Endothelial cell (in vitro differentiated cells): ENCODE data around the gene CA10. TPM values are rescaled to one million over a fixed set of nuclear protein-coding genes. Genes with fewer than 3 reads are reported as not detected.

Source experiments
- DNase-seq: peaks from one replicate; pipeline ENCODE4 v3.0.0; 2021; ENCODE audit warnings: low spot score
- H3K27ac Mint-ChIP-seq: one replicate; pipeline ENCODE4 v1.8.0; 2021; ENCODE audit warnings: mixed read lengths, inconsistent platforms; ENCODE audit not compliant: unreplicated experiment
- H3K27me3 Mint-ChIP-seq: one replicate; pipeline ENCODE4 v1.8.0; 2021; ENCODE audit warnings: mild to moderate bottlenecking, moderate library complexity, mixed read lengths, inconsistent platforms; ENCODE audit not compliant: unreplicated experiment
- H3K36me3 Mint-ChIP-seq: one replicate; pipeline ENCODE4 v1.8.0; 2021; ENCODE audit warnings: mild to moderate bottlenecking, low read depth, mixed read lengths, inconsistent platforms; ENCODE audit not compliant: unreplicated experiment
- H3K4me1 Mint-ChIP-seq: one replicate; pipeline ENCODE4 v1.8.0; 2021; ENCODE audit warnings: mild to moderate bottlenecking, mixed read lengths, inconsistent platforms; ENCODE audit not compliant: unreplicated experiment
- H3K4me3 Mint-ChIP-seq: one replicate; pipeline ENCODE4 v1.8.0; 2021; ENCODE audit warnings: mild to moderate bottlenecking, mixed read lengths, inconsistent platforms; ENCODE audit not compliant: unreplicated experiment
- H3K9me3 Mint-ChIP-seq: one replicate; pipeline ENCODE4 v1.8.0; 2021; ENCODE audit warnings: mixed read lengths, inconsistent platforms; ENCODE audit not compliant: unreplicated experiment
- total RNA-seq: library from RNA; stranded (reverse); fragmentation: NEBNext Ultra II Directional; extraction: Animal tissue kit (Norgen Biotek cat#: 25700); gene quantifications from one replicate; pipeline ENCODE4 v1.2.1, GENCODE V29; 2021; ENCODE audit not compliant: unreplicated experiment
- TF ChIP-seq, protein P1 (sequence below): fragments of 200-600 bp; sonication (generic); IDR thresholded peaks from one replicate; pipeline ENCODE4 v1.5.0; 2021; ENCODE audit warnings: antibody characterized with exemption; ENCODE audit not compliant: unreplicated experiment

CA10 gene
- total RNA-seq, 1 donor from 2014 or later: not detected

DNA sequence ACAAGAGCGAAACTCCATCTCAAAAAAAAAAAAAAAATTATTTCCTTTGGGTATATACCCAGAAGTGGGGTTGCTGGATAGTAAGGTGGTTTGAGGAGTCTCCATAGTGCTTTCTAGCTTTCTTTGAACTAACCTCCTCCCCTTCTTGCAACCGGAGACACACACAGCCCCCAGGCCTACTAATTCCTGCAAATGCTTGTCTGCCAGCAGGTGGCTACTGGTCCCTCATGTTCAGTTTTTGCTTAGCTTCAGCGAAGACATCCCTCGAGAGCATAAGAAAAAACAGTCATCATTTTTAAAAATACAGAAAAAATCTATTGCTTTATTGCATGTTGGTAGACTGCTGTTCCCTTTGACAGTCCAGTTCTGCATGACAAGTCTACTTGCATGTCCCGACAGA, 459.2 kb downstream of the CA10 start:
- no peaks in the 10 kb centered on the region for H3K9me3 Mint-ChIP-seq
- H3K27ac Mint-ChIP-seq: no peak overlapping the region

DNA sequence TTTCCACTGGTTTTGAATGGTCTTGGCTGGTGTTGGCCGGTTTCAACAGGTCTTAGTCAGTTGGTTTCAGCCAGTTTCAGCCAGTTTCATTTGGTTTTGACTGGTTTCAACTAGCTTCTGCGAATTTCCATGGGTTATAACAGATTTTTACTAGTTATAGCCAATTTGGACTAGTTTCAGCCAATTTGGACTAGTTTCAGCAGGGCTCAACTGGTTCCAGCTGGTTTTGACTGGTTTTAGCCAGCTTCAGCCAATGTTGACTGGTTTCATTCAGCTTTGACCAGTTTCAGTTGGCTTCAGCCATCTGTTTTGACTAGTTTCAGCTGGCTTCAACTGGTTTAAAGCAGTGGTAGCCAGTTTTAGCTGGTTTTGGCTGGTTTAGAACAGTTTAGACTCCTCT, 465.6 kb downstream of the CA10 start:
- H3K27me3 Mint-ChIP-seq: no peaks in the 10 kb centered on the region
- H3K4me3 Mint-ChIP-seq: no peak overlapping the region
- DNase-seq: no peak
- TF ChIP-seq, protein P1, sequence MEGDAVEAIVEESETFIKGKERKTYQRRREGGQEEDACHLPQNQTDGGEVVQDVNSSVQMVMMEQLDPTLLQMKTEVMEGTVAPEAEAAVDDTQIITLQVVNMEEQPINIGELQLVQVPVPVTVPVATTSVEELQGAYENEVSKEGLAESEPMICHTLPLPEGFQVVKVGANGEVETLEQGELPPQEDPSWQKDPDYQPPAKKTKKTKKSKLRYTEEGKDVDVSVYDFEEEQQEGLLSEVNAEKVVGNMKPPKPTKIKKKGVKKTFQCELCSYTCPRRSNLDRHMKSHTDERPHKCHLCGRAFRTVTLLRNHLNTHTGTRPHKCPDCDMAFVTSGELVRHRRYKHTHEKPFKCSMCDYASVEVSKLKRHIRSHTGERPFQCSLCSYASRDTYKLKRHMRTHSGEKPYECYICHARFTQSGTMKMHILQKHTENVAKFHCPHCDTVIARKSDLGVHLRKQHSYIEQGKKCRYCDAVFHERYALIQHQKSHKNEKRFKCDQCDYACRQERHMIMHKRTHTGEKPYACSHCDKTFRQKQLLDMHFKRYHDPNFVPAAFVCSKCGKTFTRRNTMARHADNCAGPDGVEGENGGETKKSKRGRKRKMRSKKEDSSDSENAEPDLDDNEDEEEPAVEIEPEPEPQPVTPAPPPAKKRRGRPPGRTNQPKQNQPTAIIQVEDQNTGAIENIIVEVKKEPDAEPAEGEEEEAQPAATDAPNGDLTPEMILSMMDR: no peak
- no peaks in the 10 kb centered on the region for H3K36me3 Mint-ChIP-seq
- no peaks in the 10 kb centered on the region for H3K9me3 Mint-ChIP-seq
- no peak overlapping the region for H3K27ac Mint-ChIP-seq
- no peaks in the 10 kb centered on the region for H3K4me1 Mint-ChIP-seq

More for the DNA sequence above, 459.2 kb downstream of the CA10 start:
- DNase-seq: no peak
- Mint-ChIP-seq H3K4me1 (no peaks in the 10 kb centered on the region), H3K27me3 (no peaks in the 10 kb centered on the region), H3K4me3 (no peak overlapping the region), H3K36me3 (no peaks in the 10 kb centered on the region)
- TF ChIP-seq, protein P1: no peak

DNA sequence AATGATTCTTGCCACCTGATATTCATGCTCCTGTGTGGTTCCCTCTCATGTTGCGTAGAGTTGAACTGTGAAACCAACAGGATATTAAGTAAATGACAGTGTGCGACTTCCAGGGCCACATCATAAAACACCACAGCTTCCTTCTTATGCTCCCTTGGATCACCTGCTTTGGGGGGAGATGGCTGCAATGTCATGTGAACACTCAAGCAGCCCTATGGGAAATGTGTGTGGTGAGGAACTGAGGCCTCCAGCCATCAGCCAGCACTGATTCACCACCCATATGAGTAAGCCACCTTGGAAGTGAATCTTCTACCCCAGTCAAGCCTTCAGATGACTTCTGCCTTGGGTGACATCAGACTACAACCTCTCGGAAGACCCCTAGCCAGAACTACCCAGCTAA, 470.6 kb downstream of the CA10 start:
- Mint-ChIP-seq H3K27me3 (no peaks in the 10 kb centered on the region), H3K4me3 (no peak overlapping the region), H3K27ac (no peak overlapping the region), H3K36me3 (no peaks in the 10 kb centered on the region), H3K4me1 (no peaks in the 10 kb centered on the region), H3K9me3 (no peaks in the 10 kb centered on the region)
- TF ChIP-seq, protein P1: no peak
- DNase-seq: no peak

DNA sequence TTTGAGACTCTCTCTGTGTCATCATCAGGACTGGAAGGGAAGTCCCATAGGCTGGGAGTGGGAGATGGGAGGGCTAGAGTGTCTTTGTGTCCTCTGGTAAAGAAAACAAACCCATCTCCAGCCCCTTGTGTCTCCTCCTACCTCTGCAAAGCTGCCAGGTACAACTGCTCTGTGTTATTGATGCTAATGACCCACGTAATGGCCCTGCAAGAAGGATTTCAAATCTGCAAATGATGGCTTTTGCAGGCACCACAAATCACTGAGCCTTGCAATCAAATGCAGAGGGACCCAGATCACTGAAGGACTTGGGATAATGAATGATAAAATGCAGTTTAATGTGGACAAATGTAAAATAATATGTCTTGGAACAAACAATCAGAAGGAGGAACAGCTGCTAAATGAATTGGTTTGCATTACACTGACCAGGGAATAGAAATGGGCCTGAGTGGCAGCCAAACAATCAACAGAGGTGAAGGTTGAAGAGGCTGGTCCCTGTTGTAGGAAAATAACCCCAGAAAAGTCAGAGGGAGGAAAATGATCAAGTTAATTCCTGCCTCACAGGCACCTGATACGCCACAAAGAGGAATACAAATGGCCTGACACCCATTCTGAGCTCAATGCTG, 473.1 kb downstream of the CA10 start:
- Mint-ChIP-seq H3K4me3 (no peak overlapping the region), H3K27me3 (no peaks in the 10 kb centered on the region), H3K27ac (no peak overlapping the region), H3K9me3 (no peaks in the 10 kb centered on the region), H3K4me1 (no peaks in the 10 kb centered on the region), H3K36me3 (no peaks in the 10 kb centered on the region)
- no peak for DNase-seq
- TF ChIP-seq, protein P1: no peak

DNA sequence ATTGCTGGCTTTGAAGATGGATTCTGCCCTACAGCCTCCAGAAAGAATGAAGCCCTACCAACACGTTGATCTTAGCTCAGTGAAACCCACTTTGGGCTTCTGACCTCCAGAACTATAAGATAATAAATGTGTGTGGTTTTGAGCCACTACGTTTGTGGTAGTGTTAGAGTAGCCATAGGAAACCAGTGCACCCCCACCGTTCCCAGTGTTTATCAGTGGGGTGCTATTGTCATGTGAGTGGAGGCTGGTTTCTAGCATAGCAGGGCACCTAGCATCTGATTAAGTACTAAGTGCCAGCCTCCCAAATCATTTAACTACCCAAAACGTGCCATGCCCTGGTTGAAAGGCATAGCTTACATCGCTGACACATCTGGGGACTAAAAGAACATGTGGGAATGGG, 474.3 kb downstream of the CA10 start:
- TF ChIP-seq, protein P1: no peak
- Mint-ChIP-seq H3K4me3 (no peak overlapping the region), H3K27me3 (peaks cover 2% of the 10 kb centered on the region), H3K27ac (no peak overlapping the region), H3K9me3 (no peaks in the 10 kb centered on the region), H3K4me1 (no peaks in the 10 kb centered on the region), H3K36me3 (no peaks in the 10 kb centered on the region)
- no peak for DNase-seq
